GM19035 (cell line): ENCODE results near the gene PALMD.

ENCODE experiments used
- ATAC-seq: cut with Tn5 transposase; IDR thresholded peaks from one replicate; pipeline ENCODE4 v1.9.1; 2021; ENCODE audit not compliant: unreplicated experiment

PALMD gene, protein sequence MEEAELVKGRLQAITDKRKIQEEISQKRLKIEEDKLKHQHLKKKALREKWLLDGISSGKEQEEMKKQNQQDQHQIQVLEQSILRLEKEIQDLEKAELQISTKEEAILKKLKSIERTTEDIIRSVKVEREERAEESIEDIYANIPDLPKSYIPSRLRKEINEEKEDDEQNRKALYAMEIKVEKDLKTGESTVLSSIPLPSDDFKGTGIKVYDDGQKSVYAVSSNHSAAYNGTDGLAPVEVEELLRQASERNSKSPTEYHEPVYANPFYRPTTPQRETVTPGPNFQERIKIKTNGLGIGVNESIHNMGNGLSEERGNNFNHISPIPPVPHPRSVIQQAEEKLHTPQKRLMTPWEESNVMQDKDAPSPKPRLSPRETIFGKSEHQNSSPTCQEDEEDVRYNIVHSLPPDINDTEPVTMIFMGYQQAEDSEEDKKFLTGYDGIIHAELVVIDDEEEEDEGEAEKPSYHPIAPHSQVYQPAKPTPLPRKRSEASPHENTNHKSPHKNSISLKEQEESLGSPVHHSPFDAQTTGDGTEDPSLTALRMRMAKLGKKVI

DNA sequence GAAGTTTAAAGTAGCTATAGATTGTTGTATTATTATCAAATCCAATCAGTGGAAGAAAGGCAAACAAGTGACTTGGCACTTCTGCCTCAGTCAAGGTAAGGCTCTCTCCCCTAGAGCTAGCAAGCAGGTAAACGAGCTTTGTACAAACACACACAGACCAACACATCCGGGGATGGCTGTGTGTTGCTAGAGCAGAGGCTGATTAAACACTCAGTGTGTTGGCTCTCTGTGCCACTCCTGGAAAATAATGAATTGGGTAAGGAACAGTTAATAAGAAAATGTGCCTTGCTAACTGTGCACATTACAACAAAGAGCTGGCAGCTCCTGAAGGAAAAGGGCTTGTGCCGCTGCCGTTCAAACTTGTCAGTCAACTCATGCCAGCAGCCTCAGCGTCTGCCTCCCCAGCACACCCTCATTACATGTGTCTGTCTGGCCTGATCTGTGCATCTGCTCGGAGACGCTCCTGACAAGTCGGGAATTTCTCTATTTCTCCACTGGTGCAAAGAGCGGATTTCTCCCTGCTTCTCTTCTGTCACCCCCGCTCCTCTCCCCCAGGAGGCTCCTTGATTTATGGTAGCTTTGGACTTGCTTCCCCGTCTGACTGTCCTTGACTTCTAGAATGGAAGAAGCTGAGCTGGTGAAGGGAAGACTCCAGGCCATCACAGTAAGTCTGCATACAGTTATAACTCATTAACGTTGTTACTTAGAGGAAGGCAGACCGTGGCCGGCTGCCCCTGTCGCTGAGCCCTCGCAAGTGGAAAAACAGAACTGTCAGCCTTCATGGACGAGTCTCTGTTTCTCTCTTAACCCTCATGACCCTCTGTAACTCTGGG lies at the start of gene PALMD:
Gene PALMD, plus strand, starts transcription at position 415 of the 833 bp plus-strand sequence. Its CDS starts 205 bp downstream, at position 620.
- no peak for ATAC-seq

DNA sequence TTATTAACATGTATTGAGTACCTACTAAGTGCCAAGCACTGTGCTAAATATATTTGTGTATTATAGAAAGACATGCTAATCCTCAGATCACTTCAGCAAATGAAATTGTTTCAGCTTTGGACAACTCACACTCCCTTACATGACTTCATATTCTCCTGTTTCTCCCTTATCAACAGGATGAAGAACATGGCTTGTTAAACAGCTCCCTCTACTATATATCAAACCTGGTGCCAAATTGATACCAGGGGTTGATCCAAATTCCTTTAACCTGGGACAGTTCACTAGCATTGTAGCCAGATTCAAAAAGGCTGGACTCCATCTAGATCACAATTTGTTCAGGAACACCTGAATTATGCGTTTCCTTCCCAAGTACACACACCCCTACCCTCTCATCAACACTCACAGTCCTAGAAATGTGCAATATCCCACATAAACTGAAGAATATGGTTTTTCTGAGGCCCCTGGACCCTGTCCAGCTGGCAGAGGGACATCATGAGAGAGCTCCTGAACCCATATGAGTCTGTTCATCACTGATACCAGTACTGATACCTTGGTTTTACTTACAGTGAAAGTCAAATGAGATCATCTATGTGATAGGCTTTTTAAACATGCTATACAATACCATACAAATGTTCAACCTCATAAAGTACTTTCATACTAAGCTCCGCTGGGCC lies 47.0 kb upstream of the PALMD start:
- ATAC-seq, result no peak

DNA sequence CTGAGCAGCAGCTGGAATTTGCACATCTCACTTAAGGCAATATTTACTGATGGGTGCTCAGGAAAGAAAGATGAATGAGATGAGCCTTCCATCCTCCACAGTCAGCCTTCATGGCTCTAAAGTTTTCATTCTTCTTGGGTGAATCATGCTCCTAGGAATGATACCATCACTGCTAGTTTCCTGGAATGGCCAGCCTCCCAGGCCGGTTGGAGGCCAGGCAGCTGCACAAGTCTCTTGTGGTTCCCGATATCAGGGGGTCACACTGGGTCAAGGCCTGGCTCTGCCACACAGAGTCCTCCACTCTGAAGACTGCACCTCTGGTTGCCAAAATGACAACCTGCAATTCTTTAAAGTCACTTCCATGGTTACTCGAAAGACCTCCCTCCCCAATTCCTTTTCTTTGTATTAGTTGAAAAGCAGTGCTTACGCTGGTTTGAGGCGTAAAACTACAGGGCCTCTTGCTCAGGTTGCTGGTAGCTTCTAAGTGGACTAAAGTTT lies 46.2 kb upstream of the PALMD start:
- no peak for ATAC-seq

DNA sequence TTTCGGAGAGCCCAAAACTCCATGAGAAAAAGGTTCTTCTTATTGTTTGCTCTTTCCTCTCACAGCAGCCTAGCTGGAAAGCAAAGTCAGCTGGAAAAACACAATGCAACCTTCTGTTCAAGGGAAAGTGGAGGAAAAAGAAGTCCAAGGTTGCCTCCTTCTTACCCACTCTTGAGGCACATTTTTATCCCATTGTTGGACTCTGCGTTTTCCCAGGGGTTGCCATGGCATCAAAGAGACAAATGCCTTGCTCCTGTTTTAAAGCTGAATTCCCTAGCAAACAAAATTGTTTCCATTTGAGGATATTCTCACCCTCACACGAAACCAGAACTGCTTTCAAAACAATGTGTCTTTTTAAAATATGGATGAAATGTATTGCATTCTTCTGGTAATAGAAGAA lies 45.1 kb upstream of the PALMD start:
- ATAC-seq, result no peak

DNA sequence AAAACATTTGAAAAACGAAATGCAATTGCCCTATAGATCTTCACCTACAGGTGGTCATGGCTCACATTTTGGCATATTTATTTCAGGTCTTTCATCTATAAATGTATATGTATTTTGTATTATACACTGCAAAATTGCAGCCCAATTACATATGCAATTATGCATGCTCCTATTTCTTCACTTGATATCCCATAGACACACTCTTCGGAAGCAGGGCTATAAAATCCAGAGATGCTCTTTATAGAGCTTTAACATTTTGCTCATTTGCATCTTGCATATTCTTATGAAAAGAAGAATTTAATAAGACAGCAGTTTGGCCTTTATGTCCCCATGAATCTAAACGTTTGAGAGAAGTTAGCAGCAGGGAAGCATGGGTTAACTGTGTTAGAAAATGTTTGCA lies 44.7 kb upstream of the PALMD start:
- no peak for ATAC-seq

DNA sequence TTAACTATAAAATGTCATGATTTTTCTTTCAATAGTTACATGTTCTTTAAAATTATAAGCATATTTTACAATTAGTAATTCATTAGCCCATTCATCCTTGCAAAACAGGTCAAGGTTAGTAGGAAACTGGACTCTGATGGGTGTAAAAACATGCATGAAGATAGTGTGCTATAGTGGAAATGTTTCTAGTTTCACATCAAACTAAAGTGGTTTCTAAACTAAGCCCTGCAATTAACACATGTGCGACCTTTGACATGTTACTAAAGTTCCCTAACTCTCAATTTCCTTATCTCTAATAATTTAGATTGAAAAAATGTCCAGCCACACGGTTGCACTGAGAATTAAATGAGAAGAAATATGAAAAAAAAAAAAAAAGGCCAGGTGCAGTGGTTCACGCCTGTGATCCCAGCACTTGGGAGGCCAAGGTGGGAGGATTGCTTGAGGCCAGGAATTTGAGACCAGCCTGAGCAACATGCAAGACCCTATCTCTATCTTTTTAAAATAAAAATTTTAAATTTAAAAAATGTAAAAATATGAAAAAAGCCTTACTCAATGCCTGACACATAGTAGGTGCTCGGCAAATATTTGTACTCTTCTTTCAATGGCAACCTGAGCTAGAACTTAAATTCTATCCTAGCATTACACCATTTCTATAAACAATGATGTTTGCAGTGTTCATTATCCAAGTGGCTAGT lies 44.1 kb upstream of the PALMD start:
- no peak for ATAC-seq

DNA sequence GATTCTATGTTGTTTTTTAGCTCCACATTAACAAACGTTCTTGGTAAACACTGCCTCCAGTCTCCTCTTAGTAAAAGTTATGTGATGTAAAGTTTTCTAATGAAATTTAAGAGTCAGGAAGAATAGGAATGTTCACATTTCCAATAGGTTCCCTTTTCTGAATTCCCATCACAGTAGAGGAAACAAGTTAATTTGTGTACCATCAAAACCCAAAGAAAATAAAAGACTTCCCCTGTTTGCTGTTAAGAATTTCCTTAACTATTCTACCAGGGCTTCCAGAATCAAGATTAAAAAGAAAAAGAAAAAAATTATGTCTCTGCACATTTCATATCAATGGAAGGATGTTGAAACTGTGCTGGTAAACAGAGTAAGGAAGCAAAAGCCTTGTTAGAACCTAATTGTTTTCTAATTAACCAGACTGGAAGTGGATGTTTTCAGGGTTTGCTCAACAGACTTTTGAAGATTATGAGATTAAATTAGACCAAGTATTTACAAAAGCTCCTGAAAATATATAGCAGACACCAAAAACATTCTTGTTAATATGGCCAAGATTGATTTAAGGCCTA lies 43.4 kb upstream of the PALMD start:
- no peak for ATAC-seq

DNA sequence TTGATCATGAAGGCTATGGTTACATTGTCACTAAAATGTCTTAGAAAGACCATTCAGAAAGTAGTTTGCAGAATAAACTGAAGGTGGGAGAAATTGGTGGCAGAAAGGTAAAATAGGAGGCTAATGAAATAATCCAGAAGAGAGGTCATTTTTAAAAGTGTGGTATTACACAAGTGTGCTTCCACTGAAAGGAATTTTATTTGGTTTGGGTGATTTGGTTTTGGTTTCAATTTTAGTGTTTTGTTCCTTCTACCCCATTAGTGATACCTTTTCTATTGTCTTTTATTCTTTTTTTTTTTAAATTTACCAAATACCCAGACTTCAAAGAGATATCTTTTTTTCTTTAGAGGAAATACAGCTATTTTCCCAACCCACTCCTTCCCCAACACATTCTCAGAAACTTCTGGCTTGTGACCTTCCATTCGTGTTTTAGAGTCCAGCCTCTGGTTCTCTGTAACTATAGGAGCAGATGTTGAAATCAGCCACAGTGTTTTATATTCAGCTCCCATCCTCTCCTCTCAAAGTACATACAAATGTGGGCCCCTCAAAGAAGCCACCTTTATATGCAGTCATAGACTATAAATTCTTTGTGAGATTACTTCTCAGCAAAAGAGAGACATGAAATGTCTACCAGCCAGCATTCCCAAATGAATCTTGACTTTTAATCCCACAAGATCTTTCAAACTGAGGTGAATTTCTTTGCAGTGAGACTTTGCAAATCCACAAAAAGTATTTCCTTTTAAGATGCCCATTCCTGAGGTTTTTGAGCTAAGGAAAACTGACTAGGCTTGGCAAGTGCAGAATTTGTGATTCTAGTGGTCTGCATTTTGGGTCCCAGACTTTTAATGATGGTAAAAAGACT lies 42.0 kb upstream of the PALMD start:
- no peak for ATAC-seq

DNA sequence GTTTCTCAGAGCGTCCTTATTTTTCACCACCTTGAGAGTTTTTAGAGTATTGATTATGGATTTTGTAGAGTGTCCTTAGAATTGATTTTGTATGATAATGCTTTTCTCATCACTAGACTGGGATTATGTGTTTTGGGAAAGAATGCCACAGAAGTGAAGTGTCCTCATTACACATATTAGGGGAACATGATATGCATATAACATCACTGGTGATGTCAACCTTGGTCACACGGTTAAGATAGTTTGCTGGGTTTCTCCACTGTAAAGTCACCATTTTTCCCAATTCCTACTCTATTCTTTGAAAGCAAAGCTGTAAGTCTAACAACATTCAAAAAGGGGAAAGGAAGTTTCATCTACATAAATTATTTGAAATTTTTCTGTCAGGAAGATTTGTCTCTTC lies 39.6 kb upstream of the PALMD start:
- no peak for ATAC-seq

DNA sequence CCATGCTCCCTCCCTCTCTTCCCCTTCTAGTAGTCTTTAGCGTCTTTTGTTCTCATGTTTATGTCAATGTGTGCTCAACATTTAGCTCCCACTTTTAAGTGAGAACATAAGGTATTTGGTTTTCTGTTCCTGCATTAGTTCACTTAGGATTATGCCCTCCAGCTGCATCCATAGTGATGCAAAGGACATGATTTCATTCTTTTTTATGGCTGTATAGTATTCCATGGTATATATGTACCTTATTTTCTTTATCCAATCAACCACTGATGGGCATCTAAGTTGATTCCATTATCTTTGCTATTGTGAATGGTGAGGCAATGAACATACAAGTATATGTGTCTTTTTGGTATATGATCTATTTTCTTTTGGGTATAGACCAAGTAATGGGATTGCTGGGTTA lies 38.3 kb upstream of the PALMD start:
- ATAC-seq, result no peak

DNA sequence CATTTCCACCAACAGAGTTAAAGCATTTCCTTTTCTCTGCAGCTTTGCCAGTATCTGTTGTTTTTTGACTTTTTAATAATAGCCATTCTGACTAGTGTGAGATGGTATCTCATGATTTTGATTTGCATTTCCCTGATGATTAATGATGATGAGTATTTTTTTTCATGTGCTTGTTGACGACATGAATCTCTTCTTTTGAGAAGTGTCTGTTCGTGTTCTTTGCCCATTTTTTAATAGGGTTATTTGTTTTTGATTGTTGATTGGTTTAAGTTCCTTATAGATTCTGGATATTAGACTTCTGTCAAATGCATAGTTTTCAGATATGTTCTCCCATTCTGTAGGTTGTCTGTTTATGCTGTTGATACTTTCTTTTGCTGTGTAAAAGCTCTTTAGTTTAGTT lies 37.9 kb upstream of the PALMD start:
- no peak for ATAC-seq

DNA sequence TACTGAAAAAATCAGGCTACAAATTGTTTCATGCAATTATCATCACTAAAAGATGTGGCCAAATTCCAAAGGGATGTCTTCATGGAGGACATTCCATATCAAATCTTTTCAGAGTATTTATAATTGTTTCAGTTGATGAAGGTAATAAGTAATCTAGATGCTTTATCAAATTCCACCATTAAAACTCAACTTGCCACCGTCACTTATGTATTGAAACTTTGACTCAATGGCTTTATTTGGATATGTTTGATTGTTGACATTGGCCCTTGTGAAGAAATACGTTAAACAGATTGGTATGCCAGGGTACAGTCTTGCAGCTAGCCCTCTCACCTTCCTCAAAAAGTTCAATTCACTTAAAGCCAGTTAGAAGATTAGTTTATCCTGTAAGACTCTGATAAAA lies 32.2 kb upstream of the PALMD start:
- no peak for ATAC-seq

DNA sequence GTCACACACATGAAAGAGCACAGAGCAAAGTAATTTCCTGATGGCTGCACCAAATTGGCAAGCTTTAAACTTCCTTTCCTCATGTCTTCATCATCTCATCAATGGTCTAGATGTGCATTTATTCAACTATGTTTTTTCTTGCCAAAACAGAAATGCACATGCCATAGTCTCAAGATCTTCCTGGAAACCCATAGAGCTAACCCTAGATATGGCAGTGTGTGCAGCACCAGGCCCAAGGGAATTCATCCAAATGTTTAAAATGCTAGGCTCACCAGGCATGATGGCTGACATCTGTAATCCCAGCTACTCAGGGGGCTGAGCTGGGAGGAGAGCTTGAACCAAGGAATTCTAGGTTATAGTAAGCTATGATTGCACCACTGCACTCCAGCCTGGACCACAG lies 31.2 kb upstream of the PALMD start:
- no peak for ATAC-seq

DNA sequence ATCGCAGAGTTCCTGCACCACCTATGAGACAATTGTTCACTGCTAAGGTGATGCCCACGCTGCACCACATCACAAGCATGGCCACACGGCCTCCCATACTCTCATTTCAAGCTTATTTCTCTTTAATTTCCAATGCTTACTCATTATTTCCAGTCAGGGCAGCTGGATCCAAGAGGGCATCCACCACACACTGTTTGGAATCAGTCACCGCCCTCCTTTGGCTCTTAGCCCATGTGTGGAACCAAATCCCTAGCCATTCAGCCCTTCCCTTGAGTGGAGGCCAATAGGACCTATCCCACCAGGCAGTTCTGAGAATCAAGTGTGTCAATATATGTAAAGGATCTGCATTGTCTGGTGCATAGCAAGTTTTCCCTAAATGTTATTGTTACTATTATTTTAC lies 26.3 kb upstream of the PALMD start:
- no peak for ATAC-seq

DNA sequence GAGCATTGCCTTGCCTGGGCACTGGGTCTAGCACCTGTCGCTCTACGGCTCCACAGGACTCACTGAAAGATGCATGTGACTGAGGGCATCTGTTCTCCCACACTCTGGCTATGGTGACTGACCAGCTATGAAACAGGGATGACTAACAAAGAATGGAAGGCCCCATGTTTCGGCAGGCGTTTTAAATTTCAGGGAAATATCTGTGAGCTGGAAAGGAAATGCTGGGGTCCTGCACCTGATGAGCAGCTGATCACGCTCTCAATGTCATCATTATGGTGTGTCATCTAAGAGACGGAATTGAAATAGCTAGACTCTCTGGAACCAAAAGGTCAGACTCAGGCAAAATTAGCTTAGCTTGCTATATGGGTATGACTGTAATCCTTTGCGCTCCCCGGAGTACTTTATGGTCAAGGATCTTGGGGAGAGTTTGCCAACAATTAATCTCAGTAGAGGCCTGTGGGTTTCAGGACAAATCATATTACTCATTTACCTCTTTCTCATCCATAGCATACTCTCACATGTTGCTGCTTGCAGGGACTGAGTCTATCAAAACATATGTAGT lies 24.5 kb upstream of the PALMD start:
- ATAC-seq, result no peak

DNA sequence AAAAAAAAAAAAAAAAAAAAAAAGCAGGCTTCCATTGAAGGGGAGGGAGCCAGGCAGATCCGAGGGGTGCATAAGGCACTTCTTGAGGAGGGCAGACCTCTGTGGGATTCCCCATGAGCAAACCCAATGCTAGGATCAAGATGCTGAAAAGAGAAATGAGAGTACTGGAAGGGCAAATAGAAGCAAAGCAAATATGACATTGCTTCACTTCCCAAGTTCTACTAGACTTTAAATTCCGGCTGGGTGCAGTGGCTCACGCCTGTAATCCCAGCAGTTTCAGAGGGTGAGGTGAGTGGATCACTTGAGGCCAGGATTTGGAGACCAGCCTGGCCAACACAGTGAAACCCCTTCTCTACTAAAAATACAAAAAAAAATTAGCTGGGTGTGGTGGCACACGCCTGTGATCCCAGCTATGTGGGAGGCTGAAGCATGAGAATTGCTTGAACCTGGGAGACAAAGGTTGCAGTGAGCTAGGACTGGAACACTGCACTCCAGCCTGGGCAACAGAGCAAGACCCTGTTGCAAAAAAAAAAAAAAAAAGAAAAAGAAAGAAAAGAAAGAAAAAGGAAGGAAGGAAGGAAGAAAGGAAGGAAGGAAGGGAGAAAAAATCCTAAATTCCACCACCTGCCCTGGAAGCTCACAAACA lies 23.1 kb upstream of the PALMD start:
- no peak for ATAC-seq

DNA sequence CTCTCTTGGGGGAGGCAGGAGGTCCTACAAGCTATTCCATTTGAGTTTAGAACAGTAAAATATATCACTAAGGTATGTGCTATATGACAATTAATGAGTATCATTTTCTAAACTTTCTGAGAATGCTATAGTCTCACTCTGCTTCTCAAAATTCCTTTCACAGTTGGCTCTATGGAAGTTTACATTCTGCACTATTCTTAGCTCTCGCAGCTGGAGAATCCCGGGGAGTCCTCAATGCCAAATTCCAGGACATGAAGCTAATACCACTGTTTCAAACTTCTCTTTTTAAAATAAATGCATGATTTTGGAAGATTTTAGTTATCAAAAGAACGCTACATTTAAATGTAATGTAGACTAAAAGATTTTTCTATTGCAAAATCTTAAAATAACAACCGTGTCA lies 22.4 kb upstream of the PALMD start:
- ATAC-seq, result no peak

DNA sequence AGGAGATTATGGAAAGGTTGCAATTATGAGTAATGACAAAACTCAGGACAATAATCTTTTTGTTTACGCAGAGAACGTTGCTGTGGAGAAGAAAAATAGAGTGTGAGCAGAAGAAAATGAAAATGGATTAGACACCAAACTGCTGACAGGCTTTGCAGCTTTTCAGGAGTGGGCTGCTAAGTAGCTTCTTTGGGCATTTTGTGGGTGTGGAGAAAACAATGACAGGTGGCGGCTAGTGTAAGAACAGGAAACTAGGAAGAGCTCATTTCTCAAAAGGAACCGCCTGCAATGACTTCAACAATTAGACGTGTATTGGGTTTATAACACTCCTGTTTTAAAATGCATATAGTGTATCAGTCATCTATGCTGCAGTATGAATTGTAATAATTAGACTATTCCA lies 18.3 kb upstream of the PALMD start:
- ATAC-seq, result no peak

DNA sequence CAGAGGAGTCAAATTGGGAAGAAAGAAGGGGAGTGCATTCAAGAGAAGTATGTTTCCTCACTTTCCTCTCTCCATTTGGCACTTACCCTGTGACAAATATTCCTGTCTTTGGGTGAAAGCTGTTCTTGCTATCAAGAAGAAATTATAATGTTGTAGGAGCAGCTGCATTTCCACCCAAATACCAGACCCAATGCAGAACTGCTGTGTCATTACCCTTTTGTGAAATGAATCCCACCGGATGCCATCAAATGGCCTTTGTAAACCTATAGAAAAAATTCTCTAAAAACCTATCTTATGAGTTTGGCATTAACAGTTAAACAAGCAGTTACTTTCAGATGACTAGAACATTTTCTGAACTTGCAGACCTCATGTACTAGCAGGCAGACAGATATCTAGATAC lies 16.7 kb upstream of the PALMD start:
- no peak for ATAC-seq
